ENCODE measurements around the gene IGHMBP2.

The IGHMBP2 gene

DNA sequence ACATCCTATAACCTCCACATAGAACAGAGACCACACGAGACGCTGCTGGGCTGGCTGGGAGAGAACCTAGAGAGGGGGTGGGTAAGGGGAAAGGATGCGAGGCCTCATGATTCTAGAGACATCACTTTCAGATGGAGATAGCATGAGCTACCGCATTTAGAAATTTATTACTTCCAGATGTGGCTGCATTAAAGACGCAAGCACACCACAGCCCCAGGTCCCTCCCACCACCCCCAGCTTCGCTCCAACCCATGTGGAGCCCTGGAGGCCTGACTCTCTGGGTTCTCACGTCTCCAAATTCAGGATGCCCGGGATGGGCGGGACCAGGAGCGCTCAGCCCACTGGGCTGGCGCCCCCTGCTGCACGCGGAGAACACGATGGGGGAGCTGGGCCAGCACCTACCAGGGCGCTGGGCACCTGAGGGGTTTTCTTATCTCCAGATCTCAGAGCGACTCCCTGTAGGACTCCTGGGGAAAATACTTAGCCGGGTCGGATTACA lies 13.7 kb upstream of the IGHMBP2 start:
- no peak for DNase-seq (ENCODE audit: low read depth in 1 of 2, low spot score in 1 of 2)

DNA sequence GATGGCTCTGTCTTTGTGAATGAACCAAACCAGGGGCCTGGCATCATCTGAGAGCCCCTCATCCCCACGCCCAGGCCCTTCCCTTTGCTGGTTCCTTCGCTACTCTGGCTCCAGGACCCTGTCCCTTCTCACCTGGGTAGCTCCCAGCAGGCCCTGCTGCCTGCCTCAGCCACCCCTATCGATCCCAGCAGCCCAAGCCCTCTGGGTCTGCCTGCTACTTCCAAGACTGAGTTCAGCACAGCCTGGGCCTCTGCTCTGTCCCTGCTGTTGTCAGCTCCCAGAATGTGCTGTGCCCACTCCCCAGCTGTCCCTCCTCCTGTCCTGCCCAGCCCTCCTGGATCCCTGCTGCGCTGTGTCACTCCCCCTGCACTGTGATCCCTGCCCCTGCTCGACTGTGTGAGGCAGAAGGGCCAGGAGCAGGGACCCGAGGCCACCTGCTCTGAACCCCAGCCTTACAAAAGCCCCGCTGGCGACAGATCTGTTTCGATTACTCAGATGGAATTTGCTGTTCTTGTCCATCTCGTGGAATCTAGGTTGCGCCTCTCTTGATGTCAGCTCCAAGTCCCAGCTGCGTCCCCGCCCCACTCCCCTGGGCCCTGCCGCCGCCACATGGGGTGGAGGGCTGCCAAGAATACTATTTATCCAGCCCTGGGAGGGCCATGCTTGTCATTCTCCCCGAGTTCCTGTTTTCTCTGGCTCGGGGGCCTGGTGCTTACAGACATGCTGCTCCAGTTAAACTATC lies 13.0 kb upstream of the IGHMBP2 start:
- DNase-seq (ENCODE audit: low read depth in 1 of 2, low spot score in 1 of 2), result no peak

GRCh38 chr11:68891351-68891948 lies 12.2 kb upstream of the IGHMBP2 start:
- DNase-seq (ENCODE audit: low read depth in 1 of 2, low spot score in 1 of 2), result no peak

DNA sequence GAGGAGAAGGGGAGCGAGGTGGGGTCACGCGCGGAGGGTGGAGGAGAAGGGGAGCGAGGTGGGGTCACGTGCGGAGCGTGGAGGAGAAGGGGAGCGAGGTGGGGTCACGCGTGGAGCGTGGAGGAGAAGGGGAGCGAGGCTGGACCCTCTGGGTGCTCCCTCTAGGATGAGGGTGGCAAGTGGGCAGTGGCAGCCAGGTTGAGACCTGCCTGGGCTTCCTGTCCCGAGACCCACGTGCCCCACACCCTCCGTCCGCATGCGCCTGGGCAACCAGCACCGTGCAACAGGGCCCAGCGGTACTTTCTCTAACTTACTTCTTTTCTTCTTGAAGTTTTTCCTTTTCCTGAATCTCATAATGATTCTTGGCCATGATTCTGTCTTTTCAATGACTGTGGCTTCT lies 11.1 kb upstream of the IGHMBP2 start:
- no peak for DNase-seq (ENCODE audit: low read depth in 1 of 2, low spot score in 1 of 2)

DNA sequence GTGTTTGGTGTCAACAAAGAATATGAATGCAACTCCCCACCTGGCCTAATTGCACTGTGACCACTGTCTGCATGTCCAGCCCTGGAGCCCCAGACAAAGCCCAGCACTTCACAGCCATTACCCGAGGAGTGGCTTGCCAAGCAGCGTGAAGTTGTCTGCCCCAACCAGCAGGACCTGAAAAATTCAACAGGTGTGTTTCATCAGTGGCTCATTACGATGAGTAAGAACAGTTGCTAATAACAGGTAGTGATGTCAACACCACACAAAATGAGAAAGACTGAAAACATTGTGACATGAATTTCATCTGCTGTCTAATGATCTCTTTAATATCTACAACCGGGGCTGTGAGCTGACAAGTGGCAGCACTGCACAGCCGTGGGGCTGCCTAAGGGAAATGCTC lies 10.4 kb upstream of the IGHMBP2 start:
- DNase-seq (ENCODE audit: low read depth in 1 of 2, low spot score in 1 of 2), result no peak

GRCh38 chr11:68896171-68896959 lies 7.3 kb upstream of the IGHMBP2 start:
- no peak for DNase-seq (ENCODE audit: low read depth in 1 of 2, low spot score in 1 of 2)

DNA sequence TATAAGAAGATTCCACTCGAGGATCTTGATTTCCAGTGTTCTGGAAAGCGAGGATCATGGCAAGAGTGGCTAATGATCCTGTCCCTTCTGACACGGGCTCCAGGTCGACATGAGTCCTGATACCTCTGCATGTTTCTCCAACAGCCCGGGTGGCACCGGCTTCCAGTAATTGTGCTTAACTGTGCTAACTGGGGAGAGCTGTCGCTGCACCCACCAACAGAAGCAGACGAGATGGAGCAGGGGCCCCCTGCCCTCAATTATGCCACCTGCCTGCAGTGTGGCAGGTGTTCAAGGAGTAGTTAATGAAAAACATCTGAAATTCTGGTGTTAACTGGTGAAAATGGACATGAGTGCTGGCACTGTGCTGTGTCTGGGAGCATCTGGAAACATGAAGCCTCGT lies 6.2 kb upstream of the IGHMBP2 start:
- DNase-seq (ENCODE audit: low read depth in 1 of 2, low spot score in 1 of 2), result no peak

- DNase-seq (ENCODE audit: low read depth in 1 of 2, low spot score in 1 of 2), result no peak
These were observed 2.8 kb upstream of the IGHMBP2 start for GRCh38 chr11:68900835-68901381.

- no peak for DNase-seq (ENCODE audit: low read depth in 1 of 2, low spot score in 1 of 2)
These were observed 657 bp downstream of the IGHMBP2 start for GRCh38 chr11:68904248-68904847.

DNA sequence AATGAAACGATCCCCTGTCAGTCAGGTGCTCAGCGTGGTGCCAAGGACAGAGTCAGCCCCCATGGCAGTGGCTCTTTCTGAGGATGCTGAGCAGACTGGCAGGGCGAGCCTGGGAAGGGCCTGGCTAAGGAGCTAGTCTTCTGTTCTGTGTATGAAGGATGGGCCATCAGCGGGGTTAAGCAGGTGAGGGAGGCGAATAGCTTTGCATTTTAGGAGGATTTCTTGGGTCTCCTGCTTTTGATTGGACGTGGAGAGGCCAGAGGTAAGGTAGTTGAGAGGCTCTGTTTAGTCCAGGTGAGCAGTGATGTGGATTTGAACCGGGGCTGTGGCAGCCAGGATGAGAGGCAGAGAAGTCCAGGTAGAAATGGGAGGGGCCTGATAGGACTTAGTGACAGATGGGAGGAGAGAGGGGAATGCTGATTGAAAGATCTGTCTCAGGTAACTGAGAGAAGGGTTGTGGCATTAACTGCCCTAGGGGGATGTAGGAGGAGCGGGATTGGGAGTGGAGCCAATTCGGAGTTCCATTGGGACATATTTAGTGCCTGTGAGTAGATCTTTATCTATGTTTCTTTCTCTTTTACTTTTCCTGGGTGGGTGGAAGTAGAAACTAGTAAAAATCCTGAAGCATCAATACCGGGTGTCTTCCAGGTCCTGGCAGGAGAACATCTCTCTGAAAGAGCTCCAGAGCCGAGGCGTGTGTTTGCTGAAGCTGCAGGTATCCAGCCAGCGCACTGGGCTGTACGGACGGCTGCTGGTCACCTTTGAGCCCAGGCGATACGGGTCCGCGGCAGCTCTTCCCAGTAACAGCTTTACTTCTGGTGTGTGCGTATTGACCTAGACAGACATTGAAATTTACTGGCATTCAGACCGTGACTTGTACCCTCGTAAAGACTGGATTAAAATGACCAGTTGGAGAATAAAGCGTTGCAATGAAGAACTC lies 2.0 kb downstream of the IGHMBP2 start:
- DNase-seq (ENCODE audit: low read depth in 1 of 2, low spot score in 1 of 2), result no peak

DNA sequence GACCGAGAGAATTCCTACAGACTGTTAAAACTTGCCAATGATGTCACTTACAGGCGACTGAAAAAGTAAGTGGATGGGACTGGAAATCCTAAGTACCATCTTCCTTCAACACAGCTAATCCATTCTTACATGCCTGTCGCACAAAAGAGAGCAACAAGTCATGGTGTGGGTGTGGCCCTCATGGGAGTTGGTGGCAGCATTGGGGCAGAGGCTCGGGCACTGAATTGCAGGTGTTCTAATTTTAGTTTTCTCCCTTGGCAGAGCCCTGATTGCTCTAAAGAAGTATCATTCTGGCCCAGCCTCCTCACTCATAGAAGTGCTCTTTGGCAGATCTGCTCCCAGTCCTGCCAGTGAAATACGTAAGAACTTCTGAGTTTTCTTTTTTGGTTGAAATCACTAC lies 4.6 kb downstream of the IGHMBP2 start:
- DNase-seq (ENCODE audit: low read depth in 1 of 2, low spot score in 1 of 2), result no peak

DNA sequence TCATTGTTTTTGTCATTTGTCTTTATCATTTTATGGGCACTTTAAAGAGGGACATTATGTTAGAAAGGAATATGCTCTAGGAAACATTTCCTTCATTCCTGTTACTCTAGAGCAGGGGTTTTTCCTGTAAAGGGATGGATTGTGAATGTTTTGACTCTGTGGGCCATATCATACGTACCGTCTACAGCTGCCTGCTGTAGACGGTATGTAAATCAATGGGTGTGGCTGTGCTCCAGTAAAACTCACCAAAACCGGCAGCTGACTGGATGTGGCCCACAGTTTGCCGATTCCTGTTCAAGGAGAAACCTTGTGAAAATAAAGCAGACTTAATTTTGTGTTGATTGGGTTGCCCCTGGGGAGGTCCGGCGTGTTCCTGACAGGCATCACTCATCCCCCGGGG lies 7.3 kb downstream of the IGHMBP2 start:
- no peak for DNase-seq (ENCODE audit: low read depth in 1 of 2, low spot score in 1 of 2)

DNA sequence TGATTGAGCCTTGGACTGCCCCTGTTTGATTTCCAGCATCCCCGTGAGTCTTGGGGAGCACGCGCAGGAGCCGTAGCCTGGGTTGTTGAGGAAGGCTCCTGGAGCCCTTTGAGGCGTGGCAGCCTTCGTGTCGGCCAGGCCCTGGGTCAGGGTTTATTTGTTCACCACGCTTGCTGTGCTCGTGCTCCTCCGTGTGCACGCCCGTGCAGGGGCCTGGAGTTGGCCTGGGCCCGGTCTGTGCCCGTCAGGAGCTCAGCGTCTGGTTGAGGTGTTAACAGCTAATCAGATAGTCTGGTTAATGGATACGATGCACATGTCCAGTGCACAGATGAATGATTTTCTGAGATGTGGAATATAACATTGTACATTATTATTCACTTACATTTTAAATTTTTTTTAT lies 8.0 kb downstream of the IGHMBP2 start:
- no peak for DNase-seq (ENCODE audit: low read depth in 1 of 2, low spot score in 1 of 2)

DNA sequence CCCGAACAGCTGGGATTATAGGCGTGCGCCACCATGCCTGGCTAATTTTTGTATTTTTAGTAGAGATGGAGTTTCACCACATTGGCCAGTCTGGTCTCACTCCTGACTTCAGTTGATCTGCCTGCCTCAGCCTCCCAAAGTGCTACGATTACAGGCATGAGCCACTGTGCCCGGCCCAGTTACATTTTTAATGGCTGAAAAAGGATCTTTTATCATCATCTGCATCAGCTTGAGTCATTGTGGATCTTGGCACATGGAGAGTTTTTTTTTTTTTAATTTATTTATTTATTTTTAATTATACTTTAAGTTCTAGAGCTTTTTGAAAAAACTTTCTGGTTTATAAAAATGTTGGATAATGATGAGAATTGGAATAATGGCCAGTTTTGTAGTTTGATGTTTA lies 8.6 kb downstream of the IGHMBP2 start:
- no peak for DNase-seq (ENCODE audit: low read depth in 1 of 2, low spot score in 1 of 2)

- no peak for DNase-seq (ENCODE audit: low read depth in 1 of 2, low spot score in 1 of 2)
These were observed 9.5 kb downstream of the IGHMBP2 start for GRCh38 chr11:68913188-68913587.

- DNase-seq (ENCODE audit: low read depth in 1 of 2, low spot score in 1 of 2), result no peak
These were observed 11.1 kb downstream of the IGHMBP2 start for GRCh38 chr11:68914761-68915160.

GRCh38 chr11:68916439-68916838 lies 12.7 kb downstream of the IGHMBP2 start:
- no peak for DNase-seq (ENCODE audit: low read depth in 1 of 2, low spot score in 1 of 2)

DNA sequence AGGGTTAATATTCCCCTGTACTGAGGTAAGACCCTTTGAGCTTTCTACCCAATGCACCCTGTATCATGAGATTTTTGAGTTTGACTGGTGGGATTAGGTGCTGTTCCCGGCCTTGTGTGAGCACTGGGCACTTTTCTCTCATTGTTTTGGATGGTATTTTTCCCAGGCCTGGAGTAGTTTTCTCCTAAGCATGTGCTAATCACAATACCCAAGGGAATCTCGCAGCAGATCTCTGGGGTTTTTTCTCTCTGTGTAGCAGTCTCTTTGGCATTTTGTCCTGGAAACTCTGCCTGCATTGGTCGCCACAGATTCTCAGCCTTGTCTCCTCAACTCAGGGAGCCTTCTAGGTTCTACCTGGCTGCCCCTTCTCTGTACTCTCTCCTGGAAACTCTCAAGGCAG lies 19.9 kb downstream of the IGHMBP2 start:
- no peak for DNase-seq (ENCODE audit: low read depth in 1 of 2, low spot score in 1 of 2)

- no peak for DNase-seq (ENCODE audit: low read depth in 1 of 2, low spot score in 1 of 2)
These were observed 20.6 kb downstream of the IGHMBP2 start for GRCh38 chr11:68924073-68924925.

Data from activated T-helper 1 cell treated with anti-CD3 and anti-CD28 coated beads, Interleukin-2, amount 50 U/mL, for 16 hours (primary cell).